ENCODE data around the gene ASPM. TPM values are rescaled to one million over a fixed set of nuclear protein-coding genes. Genes with fewer than 3 reads are reported as not detected.

ASPM gene
- total RNA-seq, 2 experiments from 2014 or later = 37.1 to 37.3 TPM

DNA sequence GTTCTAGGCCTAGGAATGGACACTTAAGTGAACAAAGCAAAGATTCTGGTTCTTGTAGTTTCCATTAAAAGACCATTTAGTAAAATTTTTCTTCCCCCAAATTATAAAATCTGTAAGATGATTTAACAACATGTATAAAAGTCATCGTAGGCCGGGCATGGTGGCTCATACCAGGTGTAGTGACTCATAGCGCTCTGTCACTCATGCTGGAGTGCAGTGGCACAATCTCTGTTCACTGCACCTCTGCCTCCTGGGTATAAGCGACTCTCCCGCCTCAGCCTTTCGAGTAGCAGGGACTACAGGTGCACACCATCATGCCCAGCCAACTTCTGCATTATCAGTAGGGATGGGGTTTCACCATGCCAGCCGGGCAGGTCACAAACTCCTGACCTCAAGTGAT lies 9.1 kb downstream of the ASPM start:
- Mint-ChIP-seq H3K36me3 (ENCODE audit: low read depth) (peaks cover 25% of the 10 kb centered on the region), H3K9me3 (no peaks in the 10 kb centered on the region), H3K4me1 (ENCODE audit: low read depth) (peaks cover 4% of the 10 kb centered on the region), H3K27ac (no peak overlapping the region), H3K27me3 (peaks cover 2% of the 10 kb centered on the region), H3K4me3 (no peak overlapping the region)
- TF ChIP-seq CTCF (IDR thresholded peaks at IDR 0.05) = no peak
- DNase-seq = peak; percentile 2
- intact Hi-C loops (cut with micrococcal nuclease) = no loop called here
- ChIA-PET CTCF (no interaction called here), POLR2A (no interaction called here)
- ATAC-seq = no peak

GRCh38 chr1:197130677-197131304 lies 15.7 kb downstream of the ASPM start:
- no peak for ATAC-seq
- no peak for DNase-seq
- intact Hi-C loops (cut with micrococcal nuclease) = no loop called here
- POLR2A ChIA-PET = no interaction called here
- H3K4me3 Mint-ChIP-seq = no peak overlapping the region
- no peak for TF ChIP-seq CTCF (IDR thresholded peaks at IDR 0.05)
- peaks cover 26% of the 10 kb centered on the region for H3K36me3 Mint-ChIP-seq (ENCODE audit: low read depth)
- CTCF ChIA-PET = no interaction called here
- no peaks in the 10 kb centered on the region for H3K9me3 Mint-ChIP-seq
- no peaks in the 10 kb centered on the region for H3K27me3 Mint-ChIP-seq
- no peaks in the 10 kb centered on the region for H3K4me1 Mint-ChIP-seq (ENCODE audit: low read depth)
- H3K27ac Mint-ChIP-seq = no peak overlapping the region

- TF ChIP-seq CTCF (IDR thresholded peaks at IDR 0.05) = no peak
- intact Hi-C loops (cut with micrococcal nuclease) = no loop called here
- no peak for DNase-seq
- Mint-ChIP-seq H3K27me3 (no peaks in the 10 kb centered on the region), H3K4me1 (ENCODE audit: low read depth) (no peaks in the 10 kb centered on the region), H3K36me3 (ENCODE audit: low read depth) (peaks cover 26% of the 10 kb centered on the region), H3K4me3 (no peak overlapping the region), H3K9me3 (no peaks in the 10 kb centered on the region), H3K27ac (no peak overlapping the region)
- ChIA-PET CTCF (no interaction called here), POLR2A (no interaction called here)
- ATAC-seq = no peak
Measured at GRCh38 chr1:197129698-197130097, 16.8 kb downstream of the ASPM start.

DNA sequence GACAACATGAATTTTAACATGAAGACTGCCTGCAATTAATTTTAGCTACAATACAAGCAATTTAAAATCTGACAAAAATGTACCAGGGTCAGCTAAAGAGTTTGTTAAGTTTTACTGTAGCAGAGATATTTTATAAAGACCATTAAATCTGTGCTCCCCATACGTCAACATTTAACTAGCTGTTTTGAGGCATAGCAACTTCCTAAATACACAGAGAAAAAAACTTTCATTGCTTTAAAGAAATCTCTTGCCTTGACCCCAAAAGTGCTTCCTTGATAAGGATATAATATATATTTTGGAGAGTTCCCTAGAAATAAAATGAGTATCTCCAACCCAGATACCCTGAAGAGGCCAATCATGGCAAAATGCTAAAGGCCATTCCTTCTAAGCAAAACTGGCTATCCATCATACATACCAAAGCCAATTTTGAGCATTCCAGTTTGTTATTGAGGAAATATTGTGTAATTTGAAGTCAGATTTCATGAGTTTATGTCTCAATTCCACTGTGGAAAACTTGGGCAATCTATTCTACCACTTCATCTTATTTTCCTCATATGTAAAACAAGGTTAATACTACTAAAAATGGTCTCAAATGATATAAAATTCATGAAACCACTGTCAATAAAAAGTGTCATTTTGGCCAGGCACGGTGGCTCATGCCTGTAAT lies 19.1 kb downstream of the ASPM start:
- H3K4me3 Mint-ChIP-seq = no peak overlapping the region
- H3K36me3 Mint-ChIP-seq (ENCODE audit: low read depth) = peaks cover 17% of the 10 kb centered on the region
- H3K27me3 Mint-ChIP-seq = no peaks in the 10 kb centered on the region
- ATAC-seq (no peak), DNase-seq (no peak)
- no peak for TF ChIP-seq CTCF (IDR thresholded peaks at IDR 0.05)
- H3K4me1 Mint-ChIP-seq (ENCODE audit: low read depth) = no peaks in the 10 kb centered on the region
- H3K9me3 Mint-ChIP-seq = no peaks in the 10 kb centered on the region
- ChIA-PET CTCF (interaction anchor here (0.9 kb wide), 1 partner anchor 22 kb away, joined by 3 read pairs; no protein-coding TSS in a partner anchor), POLR2A (no interaction called here)
- intact Hi-C loops (cut with micrococcal nuclease) = no loop called here
- H3K27ac Mint-ChIP-seq = no peak overlapping the region

DNA sequence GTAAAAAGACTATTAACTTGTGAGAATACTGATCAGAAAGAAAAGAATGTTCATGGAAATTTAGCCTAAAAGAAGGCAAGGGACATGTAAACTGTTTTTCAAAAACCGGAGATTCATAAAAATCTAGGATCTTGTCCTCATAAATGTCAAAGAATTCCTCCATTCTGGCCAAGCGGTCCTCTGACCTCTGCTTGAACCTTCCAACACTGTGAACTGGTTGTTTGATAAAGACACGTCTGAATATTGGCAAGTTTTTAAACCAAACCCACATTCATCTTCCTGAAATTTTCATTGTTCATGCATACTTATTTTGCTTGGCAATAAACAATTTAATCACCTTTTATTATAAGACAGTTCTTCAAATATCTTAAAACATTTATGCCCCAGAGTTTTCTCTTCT lies 19.8 kb downstream of the ASPM start:
- peaks cover 21% of the 10 kb centered on the region for H3K36me3 Mint-ChIP-seq (ENCODE audit: low read depth)
- CTCF ChIA-PET = interaction anchor here (0.9 kb wide), 1 partner anchor 21 kb away, joined by 3 read pairs; no protein-coding TSS in a partner anchor
- DNase-seq (no peak), ATAC-seq (no peak)
- H3K4me1 Mint-ChIP-seq (ENCODE audit: low read depth) = no peaks in the 10 kb centered on the region
- TF ChIP-seq CTCF (IDR thresholded peaks at IDR 0.05) = no peak
- H3K27ac Mint-ChIP-seq = no peak overlapping the region
- POLR2A ChIA-PET = no interaction called here
- intact Hi-C loops (cut with micrococcal nuclease) = no loop called here
- no peak overlapping the region for H3K4me3 Mint-ChIP-seq
- no peaks in the 10 kb centered on the region for H3K9me3 Mint-ChIP-seq
- H3K27me3 Mint-ChIP-seq = no peaks in the 10 kb centered on the region

Measured in activated CD8-positive, alpha-beta T cell treated with anti-CD3 and anti-CD28 coated beads for 36 hours (primary cell).